Suprapubic skin (tissue), 3 donors: ENCODE measurements around the gene PAK5.

Experiments
- POLR2AphosphoS5 ChIP-seq, 3 donors: sonication (generic); formaldehyde crosslinking; IDR thresholded peaks; one replicate each; pipeline ENCODE4 v1.6.1; 2017; ENCODE audit warnings: antibody characterized with exemption in 3 of 3
- TF ChIP-seq, protein P1 (sequence below), 2 donors: fragments of 200-600 bp in 1 of 2; fragments of 450-650 bp in 1 of 2; sonication (generic) in 1 of 2; IDR thresholded peaks; one replicate each; pipeline ENCODE4 v1.5.1; 2016 to 2019; ENCODE audit warnings: antibody characterized with exemption in 2 of 2, mild to moderate bottlenecking in 1 of 2, moderate library complexity in 1 of 2

DNA sequence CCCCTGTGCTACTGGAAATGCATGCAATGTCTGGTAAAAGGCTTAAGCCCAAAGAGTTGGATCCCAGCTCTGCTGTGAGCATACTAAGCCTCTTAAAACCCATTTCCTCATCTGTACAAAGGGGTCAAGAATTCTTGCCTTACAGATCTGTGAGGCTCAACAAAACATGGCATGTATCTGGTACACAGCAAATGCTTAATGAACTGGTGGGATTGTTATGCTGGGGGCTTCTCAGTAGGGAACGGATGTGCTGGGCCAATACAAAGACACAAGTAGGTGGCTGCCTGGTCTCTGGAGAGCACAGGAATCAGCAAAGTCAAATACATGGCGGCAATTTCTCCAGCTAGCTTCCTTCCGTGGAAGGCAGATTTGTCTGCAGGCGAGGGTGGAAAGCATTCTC lies 262.2 kb downstream of the PAK5 start:
- TF ChIP-seq, protein P1, sequence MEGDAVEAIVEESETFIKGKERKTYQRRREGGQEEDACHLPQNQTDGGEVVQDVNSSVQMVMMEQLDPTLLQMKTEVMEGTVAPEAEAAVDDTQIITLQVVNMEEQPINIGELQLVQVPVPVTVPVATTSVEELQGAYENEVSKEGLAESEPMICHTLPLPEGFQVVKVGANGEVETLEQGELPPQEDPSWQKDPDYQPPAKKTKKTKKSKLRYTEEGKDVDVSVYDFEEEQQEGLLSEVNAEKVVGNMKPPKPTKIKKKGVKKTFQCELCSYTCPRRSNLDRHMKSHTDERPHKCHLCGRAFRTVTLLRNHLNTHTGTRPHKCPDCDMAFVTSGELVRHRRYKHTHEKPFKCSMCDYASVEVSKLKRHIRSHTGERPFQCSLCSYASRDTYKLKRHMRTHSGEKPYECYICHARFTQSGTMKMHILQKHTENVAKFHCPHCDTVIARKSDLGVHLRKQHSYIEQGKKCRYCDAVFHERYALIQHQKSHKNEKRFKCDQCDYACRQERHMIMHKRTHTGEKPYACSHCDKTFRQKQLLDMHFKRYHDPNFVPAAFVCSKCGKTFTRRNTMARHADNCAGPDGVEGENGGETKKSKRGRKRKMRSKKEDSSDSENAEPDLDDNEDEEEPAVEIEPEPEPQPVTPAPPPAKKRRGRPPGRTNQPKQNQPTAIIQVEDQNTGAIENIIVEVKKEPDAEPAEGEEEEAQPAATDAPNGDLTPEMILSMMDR (IDR thresholded peaks at IDR 0.05) = no peak
- TF ChIP-seq POLR2AphosphoS5 (IDR thresholded peaks at IDR 0.05) = no peak
